SK-N-MC (cell line): Measurements from ENCODE around the gene NME9.

ENCODE experiments used
- DNase-seq: peaks from one replicate; pipeline ENCODE4 v3.0.0-alpha.2; 2011; ENCODE audit warnings: low read depth, low spot score
- H3K27ac ChIP-seq: fragments of 200-600 bp; sonication (generic); 2 replicates; pipeline ENCODE4 v1.5.1; 2016; ENCODE audit warnings: mixed run types
- H3K36me3 ChIP-seq: fragments of 200-600 bp; sonication (generic); 2 replicates; pipeline ENCODE4 v1.6.1; 2017; ENCODE audit warnings: antibody characterized with exemption, low read length, mixed read lengths; ENCODE audit not compliant: insufficient read depth
- H3K4me3 ChIP-seq: fragments of 200-600 bp; sonication (generic); 2 replicates; pipeline ENCODE4 v1.5.1; 2016
- H3K9ac ChIP-seq: fragments of 200-600 bp; sonication (generic); 2 replicates; pipeline ENCODE4 v1.8.0; 2017; ENCODE audit warnings: mixed run types, mixed read lengths; ENCODE audit not compliant: insufficient read length
- H3K9me3 ChIP-seq: fragments of 200-600 bp; sonication (generic); 2 replicates; pipeline ENCODE4 v1.6.1; 2017; ENCODE audit warnings: low read depth, mild to moderate bottlenecking, antibody characterized with exemption, low read length, moderate library complexity, mixed read lengths
- EZH2 ChIP-seq: fragments of 200-600 bp; sonication (generic); IDR thresholded peaks from one replicate; pipeline ENCODE4 v1.6.1; 2017; ENCODE audit warnings: antibody characterized with exemption
- FOXP2 ChIP-seq: optimal IDR thresholded peaks from 2 replicates; pipeline ENCODE3; 2011; ENCODE audit warnings: mild to moderate bottlenecking, moderate library complexity; ENCODE audit not compliant: insufficient read depth; ENCODE audit errors: extremely low read length, control extremely low read depth
- POLR2AphosphoS5 ChIP-seq: IDR thresholded peaks from 2 replicates; pipeline ENCODE4 v1.6.1; 2012; ENCODE audit warnings: mild to moderate bottlenecking, low read depth, low read length, borderline replicate concordance

NME9 gene

DNA sequence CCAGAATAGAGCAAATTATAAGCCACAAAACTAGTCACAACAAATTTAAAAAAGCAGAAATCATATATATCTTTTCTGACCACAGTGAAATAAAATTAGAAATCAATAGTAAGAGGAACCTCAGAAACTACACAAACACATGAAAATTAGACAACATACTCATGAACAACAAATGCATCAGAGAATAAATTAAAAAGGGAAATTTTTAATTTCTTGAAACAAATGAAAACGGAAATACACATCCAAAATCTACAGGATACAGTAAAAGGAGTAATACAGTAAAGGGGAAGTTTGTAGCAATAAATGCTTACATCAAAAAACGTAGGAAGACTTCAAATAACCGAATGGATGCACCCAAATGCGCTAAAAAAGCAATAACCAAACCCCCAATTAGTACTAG lies 19.2 kb downstream of the NME9 start:
- Histone ChIP-seq H3K27ac (no peak overlapping the region), H3K9ac (no peak overlapping the region), H3K9me3 (peaks cover 5% of the 10 kb centered on the region; the same call in 1 of the 2 replicates), H3K4me3 (no peak overlapping the region), H3K36me3 (no peaks in the 10 kb centered on the region)
- DNase-seq = no peak
- TF ChIP-seq FOXP2 (no peak), EZH2 (no peak), POLR2AphosphoS5 (no peak)

DNA sequence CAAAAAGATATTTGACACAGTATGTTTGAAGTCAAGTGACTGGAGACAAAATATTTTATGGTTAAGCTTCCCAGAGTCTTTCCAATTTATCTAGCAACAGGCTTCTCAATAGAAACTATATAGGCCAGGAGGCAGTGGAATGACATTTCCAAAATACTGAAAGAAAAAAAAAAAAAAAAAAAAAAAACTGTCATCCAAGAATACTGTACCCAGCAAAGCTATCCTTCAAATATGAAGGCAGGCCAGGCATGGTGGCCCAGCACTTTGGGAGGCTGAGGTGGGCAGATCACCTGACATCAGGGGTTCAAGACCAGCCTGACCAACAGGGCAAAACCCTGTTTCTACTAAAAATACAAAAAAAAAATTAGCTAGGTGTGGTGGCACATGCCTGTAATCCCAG lies 20.9 kb downstream of the NME9 start:
- Histone ChIP-seq H3K36me3 (no peaks in the 10 kb centered on the region), H3K9ac (no peak overlapping the region), H3K9me3 (peaks cover 5% of the 10 kb centered on the region; the same call in 1 of the 2 replicates), H3K4me3 (no peak overlapping the region), H3K27ac (no peak overlapping the region)
- no peak for DNase-seq
- TF ChIP-seq FOXP2 = no peak
- TF ChIP-seq EZH2 = no peak
- no peak for TF ChIP-seq POLR2AphosphoS5

DNA sequence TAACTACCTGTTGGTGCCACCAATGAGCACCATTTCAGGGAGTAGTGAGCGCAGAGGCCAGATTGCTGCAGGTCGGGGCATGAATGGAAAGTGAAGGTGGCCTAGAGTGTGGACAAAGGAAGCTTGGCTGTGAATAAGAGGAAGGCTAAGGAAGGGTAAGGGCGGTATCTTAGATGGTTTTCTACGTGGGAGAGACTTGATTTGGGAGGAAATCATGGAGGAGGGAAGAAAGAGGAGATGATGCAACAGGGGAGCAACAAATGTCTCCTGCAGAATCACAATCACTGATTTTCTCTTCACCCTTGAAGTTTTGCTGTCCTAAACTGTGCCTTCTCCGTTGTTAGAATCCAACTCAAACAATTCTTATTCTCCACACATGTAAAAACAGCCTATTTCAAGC lies 21.8 kb downstream of the NME9 start:
- no peak overlapping the region for H3K4me3 ChIP-seq
- no peaks in the 10 kb centered on the region for H3K36me3 ChIP-seq
- peaks cover 5% of the 10 kb centered on the region; the same call in 1 of the 2 replicates for H3K9me3 ChIP-seq
- DNase-seq = no peak
- TF ChIP-seq EZH2 (no peak), POLR2AphosphoS5 (no peak), FOXP2 (no peak)
- no peak overlapping the region for H3K27ac ChIP-seq
- no peak overlapping the region for H3K9ac ChIP-seq

DNA sequence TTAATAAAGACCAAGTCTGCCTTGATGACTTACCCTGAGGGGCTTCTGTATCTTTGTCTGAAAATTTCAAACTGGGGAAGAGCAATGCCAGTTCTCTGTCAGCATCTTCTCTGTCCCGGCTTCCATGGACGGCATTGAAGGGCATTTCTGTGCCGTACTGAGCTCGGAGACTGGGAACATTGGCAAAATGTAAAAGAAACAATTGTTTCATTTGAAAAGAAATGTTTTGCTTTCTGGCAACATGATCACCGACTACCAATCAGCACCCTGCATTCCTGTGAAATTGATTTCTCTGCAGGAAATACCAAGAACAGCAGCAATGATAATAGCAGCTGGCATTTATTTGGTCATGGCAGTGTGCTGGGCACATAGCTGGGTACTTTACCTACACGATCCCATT lies 26.2 kb downstream of the NME9 start:
- H3K4me3 ChIP-seq = no peak overlapping the region
- TF ChIP-seq EZH2 (no peak), FOXP2 (no peak)
- no peak overlapping the region for H3K9ac ChIP-seq
- H3K27ac ChIP-seq = no peak overlapping the region
- no peak for DNase-seq
- no peaks in the 10 kb centered on the region for H3K9me3 ChIP-seq
- H3K36me3 ChIP-seq = no peaks in the 10 kb centered on the region; the same call in 1 of the 2 replicates

DNA sequence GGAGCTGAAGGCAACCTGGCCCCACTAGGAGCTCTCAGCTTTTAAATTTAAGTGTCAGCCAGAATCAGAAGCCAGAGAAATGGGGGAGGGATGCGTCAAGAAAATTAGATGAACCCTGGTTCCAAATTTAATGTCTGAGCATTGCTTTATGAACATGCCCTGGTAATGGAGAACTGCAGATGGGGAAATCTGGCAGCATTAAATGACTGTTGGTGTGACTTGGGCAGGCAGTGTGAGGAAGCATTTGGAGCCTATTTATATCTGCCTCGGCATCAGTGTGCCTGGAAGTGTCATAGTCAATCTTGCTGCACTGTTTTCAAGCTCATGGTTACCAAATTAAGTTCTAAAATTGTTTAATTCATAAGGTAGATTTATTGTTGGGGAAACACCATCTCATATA lies 29.0 kb downstream of the NME9 start:
- H3K4me3 ChIP-seq = no peak overlapping the region
- H3K36me3 ChIP-seq = peaks cover 16% of the 10 kb centered on the region
- no peak for DNase-seq
- no peak overlapping the region for H3K9ac ChIP-seq
- no peaks in the 10 kb centered on the region for H3K9me3 ChIP-seq
- H3K27ac ChIP-seq = no peak overlapping the region
- TF ChIP-seq FOXP2 (no peak), POLR2AphosphoS5 (no peak), EZH2 (no peak)

DNA sequence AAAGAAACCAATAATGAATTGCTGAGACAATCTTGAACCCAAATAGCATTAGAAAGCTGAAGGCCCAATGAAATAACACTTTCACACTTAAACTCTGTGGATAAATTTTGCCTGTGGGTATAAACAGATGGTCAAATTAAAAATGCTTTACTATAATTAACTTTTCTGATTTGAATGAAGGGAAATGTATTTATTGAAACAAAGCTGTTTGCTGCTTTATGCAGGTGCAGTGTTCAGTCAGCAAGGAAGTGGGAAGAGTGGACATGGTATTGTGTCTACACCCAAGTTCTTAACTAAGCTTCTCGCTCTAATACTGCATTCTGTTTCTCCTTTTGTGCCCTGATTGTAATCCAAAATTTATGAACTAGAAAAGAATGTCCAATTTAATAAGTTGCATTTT lies 31.8 kb downstream of the NME9 start:
- peaks cover 29% of the 10 kb centered on the region for H3K36me3 ChIP-seq
- DNase-seq = no peak
- no peak for TF ChIP-seq POLR2AphosphoS5
- no peak for TF ChIP-seq EZH2
- TF ChIP-seq FOXP2 = no peak
- no peak overlapping the region for H3K27ac ChIP-seq
- H3K9ac ChIP-seq = no peak overlapping the region
- no peak overlapping the region for H3K4me3 ChIP-seq
- H3K9me3 ChIP-seq = no peaks in the 10 kb centered on the region

DNA sequence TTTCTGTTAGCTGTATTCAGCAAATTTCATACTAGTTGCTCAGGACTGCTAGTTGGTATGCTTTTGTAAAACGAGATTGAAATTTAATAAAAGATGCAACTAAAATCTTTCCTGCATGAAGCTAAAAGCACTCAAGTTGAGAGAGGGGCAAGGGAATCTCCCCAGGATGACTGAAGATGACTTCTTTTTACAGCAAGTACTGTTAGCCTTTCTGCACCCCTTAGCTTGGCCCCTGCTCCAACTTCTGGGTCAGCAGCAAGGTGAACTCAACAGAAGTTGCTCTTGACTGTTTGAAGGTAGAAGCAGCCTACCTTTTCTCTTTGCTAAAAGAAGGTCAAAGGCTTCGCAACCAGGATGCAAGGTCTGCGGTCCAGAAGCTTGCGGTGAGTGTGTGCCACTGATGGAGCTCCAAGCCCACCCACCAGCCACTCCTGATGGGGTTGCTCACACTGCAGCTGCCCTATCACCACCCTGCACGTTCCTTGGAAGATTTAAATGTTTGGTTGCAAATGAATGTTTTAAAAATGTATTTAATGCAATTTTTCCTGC lies 32.5 kb downstream of the NME9 start:
- H3K9me3 ChIP-seq = no peaks in the 10 kb centered on the region
- TF ChIP-seq FOXP2 = no peak
- no peak for TF ChIP-seq POLR2AphosphoS5
- no peak for TF ChIP-seq EZH2
- peaks cover 36% of the 10 kb centered on the region for H3K36me3 ChIP-seq
- no peak overlapping the region for H3K9ac ChIP-seq
- H3K27ac ChIP-seq = no peak overlapping the region
- no peak for DNase-seq
- H3K4me3 ChIP-seq = no peak overlapping the region

DNA sequence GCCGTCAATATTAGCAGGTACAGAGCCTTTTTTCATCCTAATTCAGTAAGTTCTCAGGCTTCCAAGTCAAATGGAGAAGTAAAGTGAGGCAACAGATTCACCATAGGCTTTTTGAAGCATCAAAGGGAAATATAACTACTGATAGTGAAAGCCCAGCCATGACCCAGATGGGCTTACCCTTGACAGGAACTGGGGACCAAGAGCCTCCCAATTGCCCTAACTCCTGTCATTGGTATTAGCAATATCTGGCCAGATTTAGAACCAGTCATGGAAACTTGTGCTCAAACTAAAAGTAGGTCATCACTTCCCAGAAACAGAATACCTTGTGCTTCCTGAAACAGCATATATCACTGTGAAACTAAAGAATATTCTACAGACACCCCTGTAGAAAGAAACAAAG lies 33.0 kb downstream of the NME9 start:
- Histone ChIP-seq H3K27ac (no peak overlapping the region), H3K9ac (no peak overlapping the region), H3K36me3 (peaks cover 36% of the 10 kb centered on the region), H3K4me3 (no peak overlapping the region), H3K9me3 (no peaks in the 10 kb centered on the region)
- TF ChIP-seq POLR2AphosphoS5 = no peak
- TF ChIP-seq FOXP2 = no peak
- no peak for TF ChIP-seq EZH2
- no peak for DNase-seq

DNA sequence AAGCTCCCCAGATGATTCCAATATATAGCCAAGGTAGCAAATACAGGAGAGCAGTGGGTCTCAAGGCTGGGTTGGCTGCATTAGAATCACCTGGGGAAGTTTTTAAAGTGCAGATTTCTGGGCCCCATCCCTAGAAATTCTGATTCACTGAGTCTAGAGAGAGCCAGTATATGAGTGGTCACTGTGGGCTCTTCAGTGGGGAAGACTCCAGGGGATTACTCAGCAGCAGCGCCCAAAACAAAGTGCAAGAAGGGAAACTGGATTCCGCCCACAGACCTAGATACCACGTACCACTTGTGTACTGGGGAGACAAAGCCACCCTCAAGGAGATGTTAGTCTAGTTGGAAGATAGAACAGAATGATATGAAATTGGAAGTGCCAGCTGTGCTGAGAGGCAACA lies 40.0 kb downstream of the NME9 start:
- no peak overlapping the region for H3K27ac ChIP-seq
- H3K4me3 ChIP-seq = no peak overlapping the region
- H3K36me3 ChIP-seq = peaks cover 75% of the 10 kb centered on the region
- TF ChIP-seq FOXP2 (no peak), EZH2 (no peak), POLR2AphosphoS5 (no peak)
- no peaks in the 10 kb centered on the region for H3K9me3 ChIP-seq
- DNase-seq = no peak
- no peak overlapping the region for H3K9ac ChIP-seq

DNA sequence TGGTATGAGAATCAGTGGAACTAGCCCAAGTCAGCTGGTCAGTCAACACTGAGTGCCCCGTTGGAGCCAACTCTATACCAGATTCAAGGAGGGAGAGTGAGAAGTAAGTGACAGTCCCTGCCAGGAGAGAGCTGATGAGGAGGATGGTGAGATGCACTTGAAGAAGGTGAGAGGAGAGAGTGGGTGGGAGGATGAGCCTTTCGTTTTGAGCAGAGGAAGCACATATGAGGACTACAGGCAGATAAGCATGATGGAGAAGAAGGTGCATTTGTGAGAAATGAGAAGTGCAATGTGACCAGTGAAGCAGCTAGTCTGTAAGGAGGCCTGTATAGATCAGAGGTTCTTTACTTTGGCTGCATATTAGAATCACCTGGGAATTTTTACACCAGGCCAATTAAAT lies 40.4 kb downstream of the NME9 start:
- H3K36me3 ChIP-seq = peaks cover 77% of the 10 kb centered on the region
- no peak overlapping the region for H3K4me3 ChIP-seq
- H3K9me3 ChIP-seq = no peaks in the 10 kb centered on the region
- no peak overlapping the region for H3K9ac ChIP-seq
- TF ChIP-seq FOXP2 = no peak
- no peak for TF ChIP-seq EZH2
- TF ChIP-seq POLR2AphosphoS5 = no peak
- no peak for DNase-seq
- no peak overlapping the region for H3K27ac ChIP-seq
